Measurements from ENCODE around the gene SEMG2. TPM values are rescaled to one million over a fixed set of nuclear protein-coding genes. Genes with fewer than 3 reads are reported as not detected.

The SEMG2 gene
- total RNA-seq, 1 donor from 2014 or later = not detected

GRCh38 chr20:45257161-45257560, 36.0 kb downstream of the SEMG2 start:
- H3K27me3 Mint-ChIP-seq (ENCODE audit: low read depth) = peaks cover 5% of the 10 kb centered on the region
- peaks cover 29% of the 10 kb centered on the region for H3K4me1 Mint-ChIP-seq
- H3K4me3 Mint-ChIP-seq = no peak overlapping the region
- no peak for DNase-seq (ENCODE audit: low read depth, low spot score)
- no peaks in the 10 kb centered on the region for H3K36me3 Mint-ChIP-seq (ENCODE audit: low read depth)
- no peaks in the 10 kb centered on the region for H3K9me3 Mint-ChIP-seq
- no peak for TF ChIP-seq CTCF (conservative IDR thresholded peaks at IDR 0.05)
- H3K27ac Mint-ChIP-seq (ENCODE audit: unreplicated experiment) = no peak overlapping the region

- no peaks in the 10 kb centered on the region for H3K36me3 Mint-ChIP-seq (ENCODE audit: low read depth)
- DNase-seq (ENCODE audit: low read depth, low spot score) = no peak
- no peak overlapping the region for H3K4me3 Mint-ChIP-seq
- no peak overlapping the region for H3K27ac Mint-ChIP-seq (ENCODE audit: unreplicated experiment)
- peaks cover 29% of the 10 kb centered on the region for H3K4me1 Mint-ChIP-seq
- peaks cover 5% of the 10 kb centered on the region for H3K27me3 Mint-ChIP-seq (ENCODE audit: low read depth)
- no peak for TF ChIP-seq CTCF (conservative IDR thresholded peaks at IDR 0.05)
- no peaks in the 10 kb centered on the region for H3K9me3 Mint-ChIP-seq
These were observed 36.5 kb downstream of the SEMG2 start for GRCh38 chr20:45257711-45258110.

- no peaks in the 10 kb centered on the region for H3K36me3 Mint-ChIP-seq (ENCODE audit: low read depth)
- no peak for TF ChIP-seq CTCF (conservative IDR thresholded peaks at IDR 0.05)
- DNase-seq (ENCODE audit: low read depth, low spot score) = no peak
- H3K4me1 Mint-ChIP-seq = peaks cover 29% of the 10 kb centered on the region
- no peak overlapping the region for H3K27ac Mint-ChIP-seq (ENCODE audit: unreplicated experiment)
- H3K27me3 Mint-ChIP-seq (ENCODE audit: low read depth) = peaks cover 5% of the 10 kb centered on the region
- no peak overlapping the region for H3K4me3 Mint-ChIP-seq
- no peaks in the 10 kb centered on the region for H3K9me3 Mint-ChIP-seq
These were observed 37.1 kb downstream of the SEMG2 start for GRCh38 chr20:45258259-45258658.

- no peak for TF ChIP-seq CTCF (conservative IDR thresholded peaks at IDR 0.05)
- peaks cover 5% of the 10 kb centered on the region for H3K27me3 Mint-ChIP-seq (ENCODE audit: low read depth)
- no peak overlapping the region for H3K27ac Mint-ChIP-seq (ENCODE audit: unreplicated experiment)
- H3K36me3 Mint-ChIP-seq (ENCODE audit: low read depth) = no peaks in the 10 kb centered on the region
- no peak for DNase-seq (ENCODE audit: low read depth, low spot score)
- no peak overlapping the region for H3K4me3 Mint-ChIP-seq
- H3K9me3 Mint-ChIP-seq = no peaks in the 10 kb centered on the region
- H3K4me1 Mint-ChIP-seq = peaks cover 29% of the 10 kb centered on the region
These were observed 37.5 kb downstream of the SEMG2 start for GRCh38 chr20:45258664-45259063.

GRCh38 chr20:45263556-45264266, 42.5 kb downstream of the SEMG2 start:
- Mint-ChIP-seq H3K36me3 (ENCODE audit: low read depth) (no peaks in the 10 kb centered on the region), H3K4me3 (no peak overlapping the region), H3K9me3 (no peaks in the 10 kb centered on the region), H3K4me1 (peaks cover 13% of the 10 kb centered on the region), H3K27me3 (ENCODE audit: low read depth) (peaks cover 3% of the 10 kb centered on the region), H3K27ac (ENCODE audit: unreplicated experiment) (no peak overlapping the region)
- DNase-seq (ENCODE audit: low read depth, low spot score) = no peak
- TF ChIP-seq CTCF (conservative IDR thresholded peaks at IDR 0.05) = no peak
